Mesothelial cell of epicardium (in vitro differentiated cells): ENCODE results near the gene PREX1. TPM values are rescaled to one million over a fixed set of nuclear protein-coding genes. Genes with fewer than 3 reads are reported as not detected.

Source experiments
- DNase-seq, 2 experiments: peaks; one replicate each; pipeline ENCODE4 v3.0.0; 2021; ENCODE audit warnings: low spot score in 2 of 2; ENCODE audit not compliant: unreplicated experiment in 2 of 2
- H3K27ac Mint-ChIP-seq: 2 replicates; pipeline ENCODE4 v1.8.0; 2021; ENCODE audit warnings: mixed read lengths
- H3K27me3 Mint-ChIP-seq: 2 replicates; pipeline ENCODE4 v1.8.0; 2021; ENCODE audit warnings: low read depth, mixed read lengths
- H3K36me3 Mint-ChIP-seq: 2 replicates; pipeline ENCODE4 v1.8.0; 2021; ENCODE audit warnings: mixed read lengths
- H3K4me1 Mint-ChIP-seq: 2 replicates; pipeline ENCODE4 v1.8.0; 2021; ENCODE audit warnings: mixed read lengths
- H3K4me3 Mint-ChIP-seq: 2 replicates; pipeline ENCODE4 v1.8.0; 2021; ENCODE audit warnings: mild to moderate bottlenecking, moderate library complexity, mixed read lengths
- H3K9me3 Mint-ChIP-seq: 2 replicates; pipeline ENCODE4 v1.8.0; 2021; ENCODE audit warnings: mixed read lengths
- total RNA-seq: library from RNA; stranded (reverse); gene quantifications from 3 replicates; pipeline ENCODE4 v1.2.1, GENCODE V29; 2021
- TF ChIP-seq, protein P1 (sequence below): fragments of 200-600 bp; sonication (generic); IDR thresholded peaks from one replicate; pipeline ENCODE4 v1.5.0; 2021; ENCODE audit warnings: antibody characterized with exemption; ENCODE audit not compliant: unreplicated experiment

PREX1 gene
- total RNA-seq, 1 donor from 2014 or later = 8.3 TPM

DNA sequence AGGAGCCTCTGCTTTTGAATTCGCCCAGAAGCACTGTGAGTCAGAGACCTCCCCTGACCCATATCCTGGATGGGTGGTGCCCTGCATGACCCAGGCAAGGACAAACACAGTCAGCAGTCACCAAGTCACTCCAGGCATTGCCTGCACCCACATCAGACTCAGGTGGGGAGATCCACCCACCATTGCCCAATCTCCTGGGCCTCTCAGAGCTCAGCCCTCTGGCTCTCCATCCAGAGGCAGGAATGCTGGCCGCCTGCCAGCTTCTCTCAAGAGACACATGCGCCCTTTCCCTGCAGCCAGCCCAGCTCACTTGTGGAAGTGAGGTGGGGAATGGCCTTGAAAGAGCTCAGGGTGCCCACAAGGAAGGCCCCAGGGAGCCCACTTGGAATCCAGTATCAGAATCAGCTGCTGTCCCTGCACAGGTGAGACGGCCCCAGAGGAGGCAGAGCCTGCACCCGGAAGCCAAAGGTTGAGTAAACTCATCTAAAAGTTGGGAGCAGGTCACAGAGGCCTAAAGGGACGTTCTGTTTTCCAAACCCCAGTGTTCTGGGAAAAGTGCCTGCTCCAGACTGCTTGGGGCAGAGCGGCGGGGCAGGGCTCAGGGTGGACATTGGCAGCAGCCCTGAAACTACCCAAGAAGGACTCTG, 129.8 kb downstream of the PREX1 start:
- Mint-ChIP-seq H3K36me3 (no peaks in the 10 kb centered on the region), H3K27ac (peak overlapping the region; percentile 74), H3K4me1 (peaks cover 17% of the 10 kb centered on the region), H3K9me3 (no peaks in the 10 kb centered on the region), H3K4me3 (no peak overlapping the region), H3K27me3 (no peaks in the 10 kb centered on the region)
- DNase-seq = peak; percentile 87
- TF ChIP-seq, protein P1, sequence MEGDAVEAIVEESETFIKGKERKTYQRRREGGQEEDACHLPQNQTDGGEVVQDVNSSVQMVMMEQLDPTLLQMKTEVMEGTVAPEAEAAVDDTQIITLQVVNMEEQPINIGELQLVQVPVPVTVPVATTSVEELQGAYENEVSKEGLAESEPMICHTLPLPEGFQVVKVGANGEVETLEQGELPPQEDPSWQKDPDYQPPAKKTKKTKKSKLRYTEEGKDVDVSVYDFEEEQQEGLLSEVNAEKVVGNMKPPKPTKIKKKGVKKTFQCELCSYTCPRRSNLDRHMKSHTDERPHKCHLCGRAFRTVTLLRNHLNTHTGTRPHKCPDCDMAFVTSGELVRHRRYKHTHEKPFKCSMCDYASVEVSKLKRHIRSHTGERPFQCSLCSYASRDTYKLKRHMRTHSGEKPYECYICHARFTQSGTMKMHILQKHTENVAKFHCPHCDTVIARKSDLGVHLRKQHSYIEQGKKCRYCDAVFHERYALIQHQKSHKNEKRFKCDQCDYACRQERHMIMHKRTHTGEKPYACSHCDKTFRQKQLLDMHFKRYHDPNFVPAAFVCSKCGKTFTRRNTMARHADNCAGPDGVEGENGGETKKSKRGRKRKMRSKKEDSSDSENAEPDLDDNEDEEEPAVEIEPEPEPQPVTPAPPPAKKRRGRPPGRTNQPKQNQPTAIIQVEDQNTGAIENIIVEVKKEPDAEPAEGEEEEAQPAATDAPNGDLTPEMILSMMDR = no peak

DNA sequence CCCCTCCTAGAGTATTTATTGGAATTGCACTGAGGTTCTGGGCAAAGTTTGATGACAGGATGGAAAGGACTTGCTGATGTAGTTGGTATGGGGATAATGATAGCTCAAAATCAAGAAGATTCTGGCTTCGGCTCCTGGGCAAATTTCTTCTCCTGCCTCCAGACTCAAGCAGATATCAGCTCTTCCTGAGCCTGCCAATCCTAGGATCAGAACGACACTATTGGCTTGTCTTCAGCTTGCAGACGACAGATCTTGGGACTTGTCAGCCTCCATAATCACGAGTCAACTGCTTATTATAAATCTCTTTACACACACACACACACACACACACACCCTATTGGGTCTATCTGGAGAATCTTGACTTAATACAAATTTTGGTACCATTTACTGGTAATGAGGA, 131.1 kb downstream of the PREX1 start:
- no peaks in the 10 kb centered on the region for H3K9me3 Mint-ChIP-seq
- H3K27me3 Mint-ChIP-seq = no peaks in the 10 kb centered on the region
- H3K27ac Mint-ChIP-seq = no peak overlapping the region
- peaks cover 17% of the 10 kb centered on the region for H3K4me1 Mint-ChIP-seq
- TF ChIP-seq, protein P1 = no peak
- H3K4me3 Mint-ChIP-seq = no peak overlapping the region
- H3K36me3 Mint-ChIP-seq = no peaks in the 10 kb centered on the region
- no peak for DNase-seq

DNA sequence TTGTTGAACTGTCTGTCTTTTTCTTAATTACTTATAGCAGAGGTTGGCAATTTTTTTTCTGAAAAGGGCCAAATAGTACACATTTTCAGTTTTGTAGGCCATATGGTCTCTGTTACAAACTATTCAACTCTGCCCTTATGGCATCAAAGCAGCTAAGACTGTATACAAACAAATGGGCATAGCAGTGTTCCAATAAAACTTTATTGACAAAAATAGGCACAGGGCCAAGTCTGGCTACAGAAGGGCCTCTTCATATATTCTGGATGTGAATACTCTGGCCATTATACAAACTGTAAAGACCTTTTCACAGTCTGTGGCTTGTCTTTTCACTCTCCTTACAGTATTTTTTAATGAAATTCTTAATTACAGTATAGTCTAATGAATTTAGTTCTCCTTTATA, 132.1 kb downstream of the PREX1 start:
- Mint-ChIP-seq H3K27me3 (no peaks in the 10 kb centered on the region), H3K27ac (no peak overlapping the region), H3K4me1 (peaks cover 22% of the 10 kb centered on the region), H3K36me3 (no peaks in the 10 kb centered on the region), H3K9me3 (no peaks in the 10 kb centered on the region), H3K4me3 (no peak overlapping the region)
- no peak for DNase-seq
- TF ChIP-seq, protein P1 = no peak

DNA sequence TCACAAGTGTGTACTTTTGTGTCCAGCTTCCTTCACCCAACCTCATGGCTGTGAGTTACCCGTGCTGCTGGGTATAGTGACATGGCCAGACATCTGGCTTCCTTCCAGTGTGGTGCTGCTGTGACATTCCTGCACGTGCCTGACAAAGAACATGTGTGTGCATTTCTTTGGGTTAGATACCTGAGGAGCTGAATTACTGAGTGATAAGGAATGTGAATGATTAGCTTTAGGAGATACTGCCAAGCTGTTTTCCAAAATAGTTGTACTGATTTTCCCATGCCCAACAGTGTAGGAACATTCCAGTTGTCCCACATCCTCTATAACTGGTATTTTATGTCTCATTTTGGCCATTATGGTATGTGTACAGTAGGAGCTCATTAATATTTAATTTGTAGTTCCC, 132.5 kb downstream of the PREX1 start:
- no peaks in the 10 kb centered on the region for H3K27me3 Mint-ChIP-seq
- H3K9me3 Mint-ChIP-seq = no peaks in the 10 kb centered on the region
- H3K27ac Mint-ChIP-seq = no peak overlapping the region
- TF ChIP-seq, protein P1 = no peak
- peaks cover 22% of the 10 kb centered on the region for H3K4me1 Mint-ChIP-seq
- H3K36me3 Mint-ChIP-seq = no peaks in the 10 kb centered on the region
- H3K4me3 Mint-ChIP-seq = no peak overlapping the region
- no peak for DNase-seq

DNA sequence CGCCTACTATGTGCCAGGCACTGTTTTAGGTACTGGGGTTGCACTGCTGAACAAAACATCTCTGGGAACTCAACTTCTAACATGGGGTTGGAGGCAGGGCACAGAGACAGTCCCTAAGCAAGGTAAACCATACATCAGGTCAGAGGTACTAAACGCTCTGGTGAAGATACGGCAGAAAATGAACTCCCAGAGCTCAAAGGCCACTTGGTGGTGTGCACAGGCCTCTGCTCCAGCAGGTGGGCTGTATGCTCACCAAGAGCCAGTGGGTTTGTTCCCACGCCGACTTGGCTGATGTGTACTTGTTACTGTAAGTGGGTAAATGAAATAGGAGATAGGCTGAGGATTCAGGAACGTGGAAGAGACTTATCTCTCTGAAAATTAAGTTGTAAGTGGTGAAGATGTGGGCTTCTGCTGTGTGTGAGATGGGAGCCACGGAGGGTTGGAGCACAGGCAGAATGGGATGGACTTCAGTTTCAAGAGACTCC, 133.4 kb downstream of the PREX1 start:
- DNase-seq = no peak
- Mint-ChIP-seq H3K36me3 (no peaks in the 10 kb centered on the region), H3K27me3 (no peaks in the 10 kb centered on the region), H3K9me3 (no peaks in the 10 kb centered on the region), H3K4me1 (peaks cover 22% of the 10 kb centered on the region), H3K27ac (no peak overlapping the region), H3K4me3 (no peak overlapping the region)
- TF ChIP-seq, protein P1 = no peak
